ENCODE results near the gene FRY. TPM values are rescaled to one million over a fixed set of nuclear protein-coding genes. Genes with fewer than 3 reads are reported as not detected.

FRY gene
- total RNA-seq, 1 experiment from 2014 or later = 3.5 TPM

GRCh38 chr13:32134241-32135055, 102.9 kb downstream of the FRY start:
- no peak for DNase-seq (ENCODE audit: low spot score)

- DNase-seq (ENCODE audit: low spot score) = no peak
Measured at GRCh38 chr13:32135056-32135390, 103.4 kb downstream of the FRY start.

- DNase-seq (ENCODE audit: low spot score) = peak; percentile 51
Measured at GRCh38 chr13:32135655-32136054, 104.1 kb downstream of the FRY start.

- DNase-seq (ENCODE audit: low spot score) = no peak
Measured at GRCh38 chr13:32136061-32136460, 104.5 kb downstream of the FRY start.

- no peak for DNase-seq (ENCODE audit: low spot score)
Measured at GRCh38 chr13:32136716-32137115, 105.1 kb downstream of the FRY start.

- DNase-seq (ENCODE audit: low spot score) = no peak
Measured at GRCh38 chr13:32139251-32139650, 107.7 kb downstream of the FRY start.

- no peak for DNase-seq (ENCODE audit: low spot score)
Measured at GRCh38 chr13:32140109-32140508, 108.5 kb downstream of the FRY start.

- no peak for DNase-seq (ENCODE audit: low spot score)
Measured at GRCh38 chr13:32141462-32141861, 109.9 kb downstream of the FRY start.

GRCh38 chr13:32142115-32142514, 110.5 kb downstream of the FRY start:
- no peak for DNase-seq (ENCODE audit: low spot score)

GRCh38 chr13:32142956-32143375, 111.4 kb downstream of the FRY start:
- peak; percentile 52 for DNase-seq (ENCODE audit: low spot score)

- DNase-seq (ENCODE audit: low spot score) = no peak
Measured at GRCh38 chr13:32147193-32147592, 115.6 kb downstream of the FRY start.

- no peak for DNase-seq (ENCODE audit: low spot score)
Measured at GRCh38 chr13:32147976-32148375, 116.4 kb downstream of the FRY start.

- DNase-seq (ENCODE audit: low spot score) = no peak
Measured at GRCh38 chr13:32150239-32150638, 118.7 kb downstream of the FRY start.

GRCh38 chr13:32150794-32151193, 119.2 kb downstream of the FRY start:
- DNase-seq (ENCODE audit: low spot score) = no peak

GRCh38 chr13:32151240-32151639, 119.7 kb downstream of the FRY start:
- DNase-seq (ENCODE audit: low spot score) = no peak

- DNase-seq (ENCODE audit: low spot score) = no peak
Measured at GRCh38 chr13:32153056-32153455, 121.5 kb downstream of the FRY start.

GRCh38 chr13:32159137-32159869, 127.7 kb downstream of the FRY start:
- no peak for DNase-seq (ENCODE audit: low spot score)

GRCh38 chr13:32162395-32163005, 130.9 kb downstream of the FRY start:
- DNase-seq (ENCODE audit: low spot score) = no peak

- DNase-seq (ENCODE audit: low spot score) = peak; percentile 74
Measured at GRCh38 chr13:32164622-32165268, 133.2 kb downstream of the FRY start.

GRCh38 chr13:32165796-32166195, 134.2 kb downstream of the FRY start:
- no peak for DNase-seq (ENCODE audit: low spot score)

- no peak for DNase-seq (ENCODE audit: low spot score)
Measured at GRCh38 chr13:32168131-32168530, 136.6 kb downstream of the FRY start.

GRCh38 chr13:32170841-32171240, 139.3 kb downstream of the FRY start:
- no peak for DNase-seq (ENCODE audit: low spot score)
